ENCODE measurements around the gene SIPA1L2.

- TF ChIP-seq CTCF (IDR thresholded peaks at IDR 0.05) (no peak), POLR2A (IDR thresholded peaks at IDR 0.05) (no peak)
Observed at GRCh38 chr1:232589111-232589811, 40.7 kb downstream of the SIPA1L2 start.

All from uterus (tissue), 2 donors.